A673 (cell line): ENCODE data around the gene SPDL1. TPM values are rescaled to one million over a fixed set of nuclear protein-coding genes. Genes with fewer than 3 reads are reported as not detected.
"Not testable (repeated sequence)": the region's sequence is repeated elsewhere in the genome, so short reads cannot be mapped to it uniquely, and the experiment has no call there.

Source experiments
- BruUV-seq: library from RNA; stranded (reverse); fragments of 400-500 nt; replicated peaks from 2 replicates; lab custom pipeline; 2021; lab: Mats Ljungman, UMichigan
- CTCF ChIA-PET: fragments of 300-600 bp; sonication (Branson Sonifier 250); formaldehyde crosslinking; loops from one replicate; lab custom pipeline; 2022; ENCODE audit warnings: antibody characterized with exemption; lab: Charles Lee
- POLR2A ChIA-PET: fragments of 300-600 bp; sonication (Branson Sonifier 250); formaldehyde crosslinking; loops from one replicate; lab custom pipeline; 2022; ENCODE audit warnings: antibody characterized with exemption; ENCODE audit not compliant: low non-redundant PET; lab: Charles Lee
- DNase-seq: peaks from one replicate; pipeline ENCODE4 v3.0.0-alpha.2; 2015; ENCODE audit warnings: low spot score
- H3K27ac ChIP-seq: fragments of 200-600 bp; sonication (generic); 2 replicates; pipeline ENCODE4 v1.5.1; 2016; ENCODE audit warnings: mixed run types, low read depth, mild to moderate bottlenecking, mixed read lengths, antibody characterized with exemption, low read length; ENCODE audit not compliant: poor library complexity, severe bottlenecking
- H3K27me3 ChIP-seq: fragments of 200-600 bp; sonication (generic); replicated peaks from 2 replicates; pipeline ENCODE4 v1.6.1; 2017; ENCODE audit warnings: mixed run types, low read depth, mild to moderate bottlenecking, mixed read lengths, antibody characterized with exemption, low read length; ENCODE audit not compliant: insufficient read depth, poor library complexity
- H3K36me3 ChIP-seq: fragments of 200-600 bp; sonication (generic); 2 replicates; pipeline ENCODE4 v1.6.1; 2016; ENCODE audit warnings: mixed run types, mild to moderate bottlenecking, mixed read lengths, antibody characterized with exemption, low read length; ENCODE audit not compliant: insufficient read depth, poor library complexity, severe bottlenecking
- H3K4me1 ChIP-seq: fragments of 200-600 bp; sonication (generic); 2 replicates; pipeline ENCODE4 v1.6.1; 2017; ENCODE audit warnings: mixed run types, mild to moderate bottlenecking, mixed read lengths, antibody characterized with exemption, low read length; ENCODE audit not compliant: insufficient read depth, poor library complexity, severe bottlenecking
- H3K4me3 ChIP-seq: fragments of 200-600 bp; sonication (generic); 2 replicates; pipeline ENCODE4 v1.5.1; 2016; ENCODE audit warnings: low read depth, mixed run types, mild to moderate bottlenecking, mixed read lengths, low read length; ENCODE audit not compliant: poor library complexity, severe bottlenecking
- H3K9me3 ChIP-seq: fragments of 200-600 bp; sonication (generic); 2 replicates; pipeline ENCODE4 v1.6.1; 2016; ENCODE audit warnings: mixed run types, low read depth, mild to moderate bottlenecking, mixed read lengths, antibody characterized with exemption, low read length; ENCODE audit not compliant: poor library complexity, severe bottlenecking
- EZH2 ChIP-seq: fragments of 200-600 bp; sonication (generic); IDR thresholded peaks from 2 replicates; pipeline ENCODE4 v1.6.1; 2017; ENCODE audit warnings: borderline replicate concordance, low read depth, mild to moderate bottlenecking, mixed read lengths, antibody characterized with exemption, low read length; ENCODE audit not compliant: poor library complexity, severe bottlenecking
- intact Hi-C: fragments of 100-400 bp; cut with micrococcal nuclease; formaldehyde crosslinking; loops from one replicate; pipeline ENCODE4 v1.10.0; 2022; ENCODE audit not compliant: unreplicated experiment
- total RNA-seq: library from RNA; stranded (reverse); gene quantifications from 2 replicates; pipeline ENCODE4 v1.2.3, GENCODE V29; 2021
- TF ChIP-seq, protein P1 (sequence below): fragments of 300-800, 200-600 bp; sonication (generic); conservative IDR thresholded peaks from 2 replicates; pipeline ENCODE4 v1.5.1; 2017; ENCODE audit warnings: low read depth, mild to moderate bottlenecking, antibody characterized with exemption, low read length, moderate library complexity, mixed read lengths

The SPDL1 gene
- total RNA-seq, 1 experiment from 2014 or later = 57.6 TPM

DNA sequence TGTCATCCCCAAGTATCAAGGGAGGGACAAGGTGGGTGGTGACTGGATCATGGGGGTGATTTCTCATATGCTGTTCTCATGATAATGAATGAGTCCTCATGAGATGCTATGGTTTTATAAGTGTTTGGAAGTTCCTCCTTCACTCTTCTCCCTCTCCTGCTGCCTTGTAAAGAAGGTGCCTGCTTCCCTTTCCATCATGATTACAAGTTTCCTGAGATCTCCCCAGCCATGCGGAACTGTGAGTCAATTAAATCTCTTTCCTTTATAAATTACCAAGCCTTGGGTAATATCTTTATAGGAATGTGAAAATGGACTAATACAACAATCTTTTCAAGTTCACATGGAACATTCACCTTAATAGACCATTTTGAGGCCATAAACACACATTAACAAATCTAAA, 32.0 kb downstream of the SPDL1 start:
- no peaks in the 10 kb centered on the region for H3K9me3 ChIP-seq
- H3K27ac ChIP-seq = no peak overlapping the region
- POLR2A ChIA-PET = no interaction called here
- no peaks in the 10 kb centered on the region for H3K36me3 ChIP-seq
- intact Hi-C loops = no loop called here
- H3K4me1 ChIP-seq = no peaks in the 10 kb centered on the region
- no TSS peak for BruUV-seq
- H3K4me3 ChIP-seq = no peak overlapping the region
- no peak for DNase-seq
- CTCF ChIA-PET = no interaction called here
- H3K27me3 ChIP-seq = no peaks in the 10 kb centered on the region
- TF ChIP-seq EZH2 = no peak
- TF ChIP-seq, protein P1, sequence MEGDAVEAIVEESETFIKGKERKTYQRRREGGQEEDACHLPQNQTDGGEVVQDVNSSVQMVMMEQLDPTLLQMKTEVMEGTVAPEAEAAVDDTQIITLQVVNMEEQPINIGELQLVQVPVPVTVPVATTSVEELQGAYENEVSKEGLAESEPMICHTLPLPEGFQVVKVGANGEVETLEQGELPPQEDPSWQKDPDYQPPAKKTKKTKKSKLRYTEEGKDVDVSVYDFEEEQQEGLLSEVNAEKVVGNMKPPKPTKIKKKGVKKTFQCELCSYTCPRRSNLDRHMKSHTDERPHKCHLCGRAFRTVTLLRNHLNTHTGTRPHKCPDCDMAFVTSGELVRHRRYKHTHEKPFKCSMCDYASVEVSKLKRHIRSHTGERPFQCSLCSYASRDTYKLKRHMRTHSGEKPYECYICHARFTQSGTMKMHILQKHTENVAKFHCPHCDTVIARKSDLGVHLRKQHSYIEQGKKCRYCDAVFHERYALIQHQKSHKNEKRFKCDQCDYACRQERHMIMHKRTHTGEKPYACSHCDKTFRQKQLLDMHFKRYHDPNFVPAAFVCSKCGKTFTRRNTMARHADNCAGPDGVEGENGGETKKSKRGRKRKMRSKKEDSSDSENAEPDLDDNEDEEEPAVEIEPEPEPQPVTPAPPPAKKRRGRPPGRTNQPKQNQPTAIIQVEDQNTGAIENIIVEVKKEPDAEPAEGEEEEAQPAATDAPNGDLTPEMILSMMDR = no peak

DNA sequence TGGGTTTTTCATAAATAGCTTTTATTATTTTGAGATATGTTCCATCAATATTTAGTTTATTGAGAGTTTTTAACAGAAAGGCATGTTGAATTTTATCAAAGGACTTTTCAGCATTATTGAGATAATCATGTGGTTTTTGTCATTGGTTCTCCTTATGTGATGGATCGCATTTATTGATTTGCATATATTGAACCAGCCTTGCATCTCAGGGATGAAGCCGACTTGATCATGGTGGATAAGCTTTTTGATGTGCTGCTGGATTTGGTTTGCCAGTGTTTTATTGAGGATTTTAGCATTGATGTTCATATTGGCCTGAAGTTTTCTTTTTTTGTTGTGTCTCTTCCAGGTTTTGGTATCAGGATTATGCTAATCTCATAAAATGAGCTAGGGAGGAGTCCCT, 40.7 kb downstream of the SPDL1 start:
- H3K4me3 ChIP-seq, H3K9me3 ChIP-seq, BruUV-seq, POLR2A ChIA-PET, H3K36me3 ChIP-seq, H3K4me1 ChIP-seq, H3K27ac ChIP-seq, DNase-seq, intact Hi-C loops, CTCF ChIA-PET, H3K27me3 ChIP-seq: not testable (repeated sequence)

DNA sequence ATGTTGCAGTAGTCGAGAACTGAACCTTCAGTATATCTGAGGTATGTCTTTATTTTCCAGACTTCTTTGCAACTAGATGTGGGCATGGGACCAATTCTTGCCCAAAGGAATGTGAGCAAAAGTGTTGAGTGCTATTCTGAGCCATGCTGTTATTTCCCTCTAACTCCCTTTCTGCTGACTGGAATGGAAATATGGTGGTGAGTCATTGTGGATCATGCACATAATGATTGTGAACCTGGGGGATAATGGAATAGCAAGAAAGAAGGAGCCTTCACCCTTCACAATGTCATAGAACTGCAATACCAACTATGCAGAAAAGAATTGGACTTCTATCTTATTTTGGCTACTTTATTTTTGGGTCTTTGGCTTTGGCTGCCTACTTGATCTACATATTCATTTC, 43.2 kb downstream of the SPDL1 start:
- BruUV-seq = no TSS peak
- CTCF ChIA-PET = no interaction called here
- intact Hi-C loops = no loop called here
- TF ChIP-seq EZH2 = no peak
- TF ChIP-seq, protein P1 = no peak
- H3K27ac ChIP-seq = no peak overlapping the region
- H3K4me3 ChIP-seq = no peak overlapping the region
- no peaks in the 10 kb centered on the region for H3K4me1 ChIP-seq
- DNase-seq = no peak
- POLR2A ChIA-PET = no interaction called here
- no peaks in the 10 kb centered on the region for H3K9me3 ChIP-seq
- H3K27me3 ChIP-seq = no peaks in the 10 kb centered on the region
- no peaks in the 10 kb centered on the region for H3K36me3 ChIP-seq

DNA sequence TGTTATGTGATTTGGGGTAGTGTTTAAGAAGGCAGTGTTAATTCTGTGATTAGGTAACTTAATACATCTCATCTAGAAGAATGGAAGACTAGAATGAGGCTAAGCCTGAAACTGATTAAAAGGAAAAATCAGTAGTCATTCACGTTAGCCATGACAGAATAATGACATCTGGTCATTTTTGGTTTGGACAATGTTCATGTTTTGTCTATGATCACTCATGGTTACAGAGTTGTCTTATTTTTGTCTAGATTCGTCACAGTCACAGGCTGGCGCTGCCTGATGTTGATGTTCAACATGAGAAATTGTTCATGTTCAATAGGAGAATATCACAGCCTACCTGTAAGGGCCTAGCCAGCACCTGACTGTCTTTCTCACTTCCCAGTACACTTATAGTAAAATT, 44.0 kb downstream of the SPDL1 start:
- ChIA-PET POLR2A (interaction anchor here (0.6 kb wide), 1 partner anchor 9 kb away, joined by 4 read pairs; no protein-coding TSS in a partner anchor), CTCF (no interaction called here)
- Histone ChIP-seq H3K36me3 (no peaks in the 10 kb centered on the region), H3K4me1 (no peaks in the 10 kb centered on the region), H3K9me3 (no peaks in the 10 kb centered on the region), H3K27me3 (no peaks in the 10 kb centered on the region), H3K27ac (no peak overlapping the region), H3K4me3 (no peak overlapping the region)
- no TSS peak for BruUV-seq
- no peak for DNase-seq
- TF ChIP-seq EZH2 = no peak
- TF ChIP-seq, protein P1 = no peak
- intact Hi-C loops = no loop called here
